ENCODE results near the gene TBRG4.

Gene TBRG4

GRCh38 chr7:45050198-45050597 lies 61.3 kb downstream of the TBRG4 start:
- no peak for DNase-seq
